Type B pancreatic cell (in vitro differentiated cells): ENCODE data around the gene TAF15. TPM values are rescaled to one million over a fixed set of nuclear protein-coding genes. Genes with fewer than 3 reads are reported as not detected.

Experiments
- DNase-seq: peaks from one replicate; pipeline ENCODE4 v3.0.0; 2021; ENCODE audit warnings: mixed read lengths; ENCODE audit not compliant: unreplicated experiment; ENCODE audit errors: extremely low spot score
- H3K27ac Mint-ChIP-seq: 2 replicates; pipeline ENCODE4 v1.8.0; 2021; ENCODE audit warnings: mild to moderate bottlenecking, mixed read lengths
- H3K27me3 Mint-ChIP-seq: 2 replicates; pipeline ENCODE4 v1.8.0; 2021; ENCODE audit warnings: mixed read lengths
- H3K36me3 Mint-ChIP-seq: 2 replicates; pipeline ENCODE4 v1.8.0; 2021; ENCODE audit warnings: mixed read lengths
- H3K4me1 Mint-ChIP-seq: one replicate; pipeline ENCODE4 v1.8.0; 2021; ENCODE audit warnings: mixed read lengths; ENCODE audit not compliant: unreplicated experiment
- H3K4me3 Mint-ChIP-seq: 2 replicates; pipeline ENCODE4 v1.8.0; 2021; ENCODE audit warnings: mild to moderate bottlenecking, mixed read lengths
- H3K9me3 Mint-ChIP-seq: 2 replicates; pipeline ENCODE4 v1.8.0; 2021; ENCODE audit warnings: mixed read lengths
- CTCF ChIP-seq: fragments of 200-600 bp; sonication (generic); conservative IDR thresholded peaks from 2 replicates; pipeline ENCODE4 v1.5.0; 2021; ENCODE audit warnings: antibody characterized with exemption, mild to moderate bottlenecking
- total RNA-seq: library from RNA; stranded (reverse); gene quantifications from 2 replicates; pipeline ENCODE4 v1.2.1, GENCODE V29; 2021; ENCODE audit warnings: low replicate concordance

TAF15 gene
- total RNA-seq, 1 donor from 2014 or later, result 223 TPM

- Mint-ChIP-seq H3K9me3 (no peaks in the 10 kb centered on the region), H3K4me1 (no peaks in the 10 kb centered on the region), H3K27ac (no peak overlapping the region), H3K4me3 (no peak overlapping the region), H3K36me3 (peaks cover 38% of the 10 kb centered on the region), H3K27me3 (no peaks in the 10 kb centered on the region)
- no peak for TF ChIP-seq CTCF
- DNase-seq, result no peak
Measured at GRCh38 chr17:35846055-35846809, 36.9 kb downstream of the TAF15 start.

- H3K36me3 Mint-ChIP-seq, result peaks cover 40% of the 10 kb centered on the region
- H3K27me3 Mint-ChIP-seq, result no peaks in the 10 kb centered on the region
Measured at GRCh38 chr17:35847006-35847405, 37.7 kb downstream of the TAF15 start.

GRCh38 chr17:35847633-35848373 lies 38.5 kb downstream of the TAF15 start:
- TF ChIP-seq CTCF, result no peak
- Mint-ChIP-seq H3K9me3 (no peaks in the 10 kb centered on the region), H3K4me3 (no peak overlapping the region), H3K27me3 (no peaks in the 10 kb centered on the region), H3K4me1 (no peaks in the 10 kb centered on the region), H3K27ac (peak overlapping the region; percentile 48), H3K36me3 (peaks cover 37% of the 10 kb centered on the region)
- no peak for DNase-seq

More at GRCh38 chr17:35847006-35847405, 37.7 kb downstream of the TAF15 start:
- H3K9me3 Mint-ChIP-seq, result no peaks in the 10 kb centered on the region
- TF ChIP-seq CTCF, result no peak
- H3K4me1 Mint-ChIP-seq, result no peaks in the 10 kb centered on the region
- H3K4me3 Mint-ChIP-seq, result no peak overlapping the region
- no peak for DNase-seq
- H3K27ac Mint-ChIP-seq, result no peak overlapping the region

GRCh38 chr17:35849469-35850348 lies 40.4 kb downstream of the TAF15 start:
- no peak for DNase-seq
- H3K4me3 Mint-ChIP-seq, result no peak overlapping the region
- no peaks in the 10 kb centered on the region for H3K4me1 Mint-ChIP-seq
- H3K27me3 Mint-ChIP-seq, result no peaks in the 10 kb centered on the region
- no peaks in the 10 kb centered on the region for H3K9me3 Mint-ChIP-seq
- H3K36me3 Mint-ChIP-seq, result peaks cover 39% of the 10 kb centered on the region
- H3K27ac Mint-ChIP-seq, result peak overlapping the region; percentile 19
- peak; percentile 89 for TF ChIP-seq CTCF

- Mint-ChIP-seq H3K27ac (no peak overlapping the region), H3K4me1 (no peaks in the 10 kb centered on the region), H3K9me3 (no peaks in the 10 kb centered on the region), H3K27me3 (no peaks in the 10 kb centered on the region), H3K36me3 (peaks cover 28% of the 10 kb centered on the region), H3K4me3 (no peak overlapping the region)
- TF ChIP-seq CTCF, result no peak
- DNase-seq, result no peak
Measured at GRCh38 chr17:35855965-35856364, 46.7 kb downstream of the TAF15 start.
